ENCODE data around the gene EPM2A.

- no peak for TF ChIP-seq CTCF (optimal IDR thresholded peaks at IDR 0.05 in 1 of 3, IDR thresholded peaks at IDR 0.05 in 1 of 3, conservative IDR thresholded peaks at IDR 0.05 in 1 of 3; ENCODE audit: extremely low read depth in 1 of 3, insufficient read depth in 2 of 3, low read length in 3 of 3)
- no peak for TF ChIP-seq EZH2 (IDR thresholded peaks at IDR 0.05; ENCODE audit: low read length)
These were observed 5.4 kb downstream of the EPM2A start for GRCh38 chr6:145729887-145730286.

Data from keratinocyte (primary cell).